ENCODE data around the gene LRP1-AS. TPM values are rescaled to one million over a fixed set of nuclear protein-coding genes. Genes with fewer than 3 reads are reported as not detected.

LRP1-AS gene
- polyA plus RNA-seq, 1 donor (not counting 4 experiments of a cell fraction or from before 2014, with no cell fraction given) = not detected

DNA sequence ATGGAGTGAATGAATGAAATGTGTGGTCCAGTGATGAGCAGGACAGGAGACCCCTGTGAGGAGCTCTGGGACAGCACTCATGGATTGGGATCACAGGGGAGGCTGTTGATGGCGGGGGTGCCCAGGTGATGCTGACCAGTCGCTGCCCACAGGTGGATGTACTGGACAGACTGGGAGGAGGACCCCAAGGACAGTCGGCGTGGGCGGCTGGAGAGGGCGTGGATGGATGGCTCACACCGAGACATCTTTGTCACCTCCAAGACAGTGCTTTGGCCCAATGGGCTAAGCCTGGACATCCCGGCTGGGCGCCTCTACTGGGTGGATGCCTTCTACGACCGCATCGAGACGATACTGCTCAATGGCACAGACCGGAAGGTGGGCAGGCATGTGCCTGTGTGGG is 13.3 kb upstream of the LRP1-AS start:
- TF ChIP-seq, protein P1, sequence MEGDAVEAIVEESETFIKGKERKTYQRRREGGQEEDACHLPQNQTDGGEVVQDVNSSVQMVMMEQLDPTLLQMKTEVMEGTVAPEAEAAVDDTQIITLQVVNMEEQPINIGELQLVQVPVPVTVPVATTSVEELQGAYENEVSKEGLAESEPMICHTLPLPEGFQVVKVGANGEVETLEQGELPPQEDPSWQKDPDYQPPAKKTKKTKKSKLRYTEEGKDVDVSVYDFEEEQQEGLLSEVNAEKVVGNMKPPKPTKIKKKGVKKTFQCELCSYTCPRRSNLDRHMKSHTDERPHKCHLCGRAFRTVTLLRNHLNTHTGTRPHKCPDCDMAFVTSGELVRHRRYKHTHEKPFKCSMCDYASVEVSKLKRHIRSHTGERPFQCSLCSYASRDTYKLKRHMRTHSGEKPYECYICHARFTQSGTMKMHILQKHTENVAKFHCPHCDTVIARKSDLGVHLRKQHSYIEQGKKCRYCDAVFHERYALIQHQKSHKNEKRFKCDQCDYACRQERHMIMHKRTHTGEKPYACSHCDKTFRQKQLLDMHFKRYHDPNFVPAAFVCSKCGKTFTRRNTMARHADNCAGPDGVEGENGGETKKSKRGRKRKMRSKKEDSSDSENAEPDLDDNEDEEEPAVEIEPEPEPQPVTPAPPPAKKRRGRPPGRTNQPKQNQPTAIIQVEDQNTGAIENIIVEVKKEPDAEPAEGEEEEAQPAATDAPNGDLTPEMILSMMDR (optimal IDR thresholded peaks at IDR 0.05 in 1 of 3, IDR thresholded peaks at IDR 0.05 in 1 of 3, conservative IDR thresholded peaks at IDR 0.05 in 1 of 3; ENCODE audit: extremely low read depth in 1 of 3, insufficient read depth in 2 of 3, low read length in 3 of 3) = no peak
- TF ChIP-seq EZH2 (IDR thresholded peaks at IDR 0.05; ENCODE audit: low read length) = no peak
- DNase-seq (ENCODE audit: low read depth, low spot score) (no peak), FAIRE-seq (no peak)
- Histone ChIP-seq H3K27ac (ENCODE audit: control insufficient read depth, insufficient read depth, low read length) (no peak overlapping the region), H3K36me3 (ENCODE audit: control insufficient read depth in 2 of 2, extremely low read depth in 1 of 2, insufficient read depth in 2 of 2, low read length in 2 of 2) (peaks cover 0 to 17% of the 10 kb centered on the region in 2 experiments), H3K4me3 (ENCODE audit: control insufficient read depth in 2 of 3, extremely low read depth in 1 of 3, insufficient read depth in 2 of 3, low read depth in 1 of 3, low read length in 3 of 3) (no peak overlapping the region), H3K4me1 (ENCODE audit: control insufficient read depth, extremely low read depth, insufficient read depth, low read length) (peaks cover 8% of the 10 kb centered on the region), H3K9ac (ENCODE audit: control insufficient read depth, extremely low read depth, insufficient read depth, low read length) (no peak overlapping the region), H3K27me3 (ENCODE audit: control insufficient read depth, extremely low read depth, insufficient read depth, low read length) (no peaks in the 10 kb centered on the region), H3K4me2 (ENCODE audit: control insufficient read depth, extremely low read depth, insufficient read depth, low read depth, low read length) (no peak overlapping the region), H3K79me2 (ENCODE audit: control insufficient read depth, insufficient read depth, low read length) (no peaks in the 10 kb centered on the region), H3K9me1 (ENCODE audit: control insufficient read depth, extremely low read depth, insufficient read depth, low read length) (no peaks in the 10 kb centered on the region), H2AFZ (ENCODE audit: control insufficient read depth, low read length) (no peak overlapping the region), H4K20me1 (ENCODE audit: control insufficient read depth, extremely low read depth, insufficient read depth, low read length) (no peaks in the 10 kb centered on the region), H3K9me3 (ENCODE audit: control insufficient read depth, low read depth, low read length) (no peaks in the 10 kb centered on the region)
- dilution Hi-C loops (cut with MboI; ENCODE audit: extremely low pct_ligation_motif_present, low sequenced_read_pairs) = no loop called here

DNA sequence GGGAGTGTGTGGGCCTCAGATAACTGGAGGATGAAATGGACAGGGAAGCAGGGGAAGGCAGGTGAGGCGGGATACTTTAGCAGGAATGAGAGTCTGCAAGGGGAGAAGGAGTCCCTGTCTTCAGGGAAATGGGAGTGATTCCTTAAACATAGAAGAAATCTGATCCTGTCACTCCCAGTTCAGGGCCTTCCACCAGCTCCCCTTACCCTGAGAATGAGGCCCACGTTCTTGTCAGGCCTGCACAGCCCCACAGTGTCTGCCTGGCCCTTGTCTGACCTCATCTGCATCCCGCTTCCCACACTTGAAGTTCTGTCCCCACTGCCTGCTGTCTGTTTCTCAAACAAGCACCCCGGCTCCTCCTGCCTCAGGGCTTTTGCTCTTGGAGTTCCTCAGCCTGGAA is 12.6 kb upstream of the LRP1-AS start:
- H3K4me1 ChIP-seq (ENCODE audit: control insufficient read depth, extremely low read depth, insufficient read depth, low read length) = peaks cover under 1% of the 10 kb centered on the region
- no peak overlapping the region for H3K4me3 ChIP-seq (ENCODE audit: control insufficient read depth in 2 of 3, extremely low read depth in 1 of 3, insufficient read depth in 2 of 3, low read depth in 1 of 3, low read length in 3 of 3)
- no peak overlapping the region for H2AFZ ChIP-seq (ENCODE audit: control insufficient read depth, low read length)
- H4K20me1 ChIP-seq (ENCODE audit: control insufficient read depth, extremely low read depth, insufficient read depth, low read length) = no peaks in the 10 kb centered on the region
- FAIRE-seq = no peak
- no peak for DNase-seq (ENCODE audit: low read depth, low spot score)
- dilution Hi-C loops (cut with MboI; ENCODE audit: extremely low pct_ligation_motif_present, low sequenced_read_pairs) = no loop called here
- no peak overlapping the region for H3K9ac ChIP-seq (ENCODE audit: control insufficient read depth, extremely low read depth, insufficient read depth, low read length)
- no peaks in the 10 kb centered on the region for H3K79me2 ChIP-seq (ENCODE audit: control insufficient read depth, insufficient read depth, low read length)
- H3K9me3 ChIP-seq (ENCODE audit: control insufficient read depth, low read depth, low read length) = no peaks in the 10 kb centered on the region
- H3K36me3 ChIP-seq (ENCODE audit: control insufficient read depth in 2 of 2, extremely low read depth in 1 of 2, insufficient read depth in 2 of 2, low read length in 2 of 2) = peaks cover 0 to 18% of the 10 kb centered on the region in 2 experiments
- H3K27me3 ChIP-seq (ENCODE audit: control insufficient read depth, extremely low read depth, insufficient read depth, low read length) = no peaks in the 10 kb centered on the region
- H3K27ac ChIP-seq (ENCODE audit: control insufficient read depth, insufficient read depth, low read length) = no peak overlapping the region
- TF ChIP-seq EZH2 (IDR thresholded peaks at IDR 0.05; ENCODE audit: low read length) = no peak
- H3K9me1 ChIP-seq (ENCODE audit: control insufficient read depth, extremely low read depth, insufficient read depth, low read length) = no peaks in the 10 kb centered on the region
- H3K4me2 ChIP-seq (ENCODE audit: control insufficient read depth, extremely low read depth, insufficient read depth, low read depth, low read length) = no peak overlapping the region

DNA sequence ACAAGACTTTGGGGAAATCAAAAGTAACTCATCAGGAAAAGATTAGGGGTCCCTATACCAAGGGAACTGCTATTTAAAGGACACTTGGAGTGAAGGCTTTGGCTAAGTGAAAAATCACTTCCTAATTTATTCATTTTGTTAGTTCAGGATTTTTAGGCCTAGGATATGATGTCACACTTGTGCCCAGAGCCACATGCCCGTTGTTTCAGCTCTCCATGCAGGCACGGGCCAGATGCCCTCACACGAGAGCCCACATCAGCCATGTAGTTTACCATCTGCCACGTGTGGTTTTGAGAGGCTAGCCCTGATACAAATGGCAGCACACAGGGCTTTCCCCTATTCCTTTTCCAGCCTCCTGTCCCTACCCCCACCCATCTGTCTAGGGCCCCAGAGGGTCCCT is 11.9 kb upstream of the LRP1-AS start:
- DNase-seq (ENCODE audit: low read depth, low spot score) = no peak
- no peaks in the 10 kb centered on the region for H3K4me1 ChIP-seq (ENCODE audit: control insufficient read depth, extremely low read depth, insufficient read depth, low read length)
- TF ChIP-seq, protein P1 (optimal IDR thresholded peaks at IDR 0.05 in 1 of 3, IDR thresholded peaks at IDR 0.05 in 1 of 3, conservative IDR thresholded peaks at IDR 0.05 in 1 of 3; ENCODE audit: extremely low read depth in 1 of 3, insufficient read depth in 2 of 3, low read length in 3 of 3) = no peak
- TF ChIP-seq EZH2 (IDR thresholded peaks at IDR 0.05; ENCODE audit: low read length) = no peak
- H3K27ac ChIP-seq (ENCODE audit: control insufficient read depth, insufficient read depth, low read length) = no peak overlapping the region
- H2AFZ ChIP-seq (ENCODE audit: control insufficient read depth, low read length) = no peak overlapping the region
- no peaks in the 10 kb centered on the region for H3K79me2 ChIP-seq (ENCODE audit: control insufficient read depth, insufficient read depth, low read length)
- no peaks in the 10 kb centered on the region for H3K9me1 ChIP-seq (ENCODE audit: control insufficient read depth, extremely low read depth, insufficient read depth, low read length)
- FAIRE-seq = no peak
- H3K9ac ChIP-seq (ENCODE audit: control insufficient read depth, extremely low read depth, insufficient read depth, low read length) = no peak overlapping the region
- H3K36me3 ChIP-seq (ENCODE audit: control insufficient read depth in 2 of 2, extremely low read depth in 1 of 2, insufficient read depth in 2 of 2, low read length in 2 of 2) = peaks cover 0 to 24% of the 10 kb centered on the region in 2 experiments
- dilution Hi-C loops (cut with MboI; ENCODE audit: extremely low pct_ligation_motif_present, low sequenced_read_pairs) = no loop called here
- no peaks in the 10 kb centered on the region for H3K9me3 ChIP-seq (ENCODE audit: control insufficient read depth, low read depth, low read length)
- no peak overlapping the region for H3K4me3 ChIP-seq (ENCODE audit: control insufficient read depth in 2 of 3, extremely low read depth in 1 of 3, insufficient read depth in 2 of 3, low read depth in 1 of 3, low read length in 3 of 3)
- no peaks in the 10 kb centered on the region for H4K20me1 ChIP-seq (ENCODE audit: control insufficient read depth, extremely low read depth, insufficient read depth, low read length)
- H3K4me2 ChIP-seq (ENCODE audit: control insufficient read depth, extremely low read depth, insufficient read depth, low read depth, low read length) = no peak overlapping the region
- no peaks in the 10 kb centered on the region for H3K27me3 ChIP-seq (ENCODE audit: control insufficient read depth, extremely low read depth, insufficient read depth, low read length)

All from keratinocyte (primary cell).